Measurements from ENCODE around the gene CRAMP1. TPM values are rescaled to one million over a fixed set of nuclear protein-coding genes. Genes with fewer than 3 reads are reported as not detected.

CRAMP1 gene
- total and polyA plus RNA-seq, 2 of the 8 experiments (the other 6 are each of a cell fraction or from before 2014, with no cell fraction given), result 19.2 to 23.2 TPM

- TF ChIP-seq CREB1 (IDR thresholded peaks at IDR 0.05), result no peak
- no peak for TF ChIP-seq RBBP5 (IDR thresholded peaks at IDR 0.05; ENCODE audit: borderline replicate concordance, low read depth, low read length)
Measured at GRCh38 chr16:1597154-1597553, 15.0 kb upstream of the CRAMP1 start (continued).
